ENCODE results near the gene HIRA. TPM values are rescaled to one million over a fixed set of nuclear protein-coding genes. Genes with fewer than 3 reads are reported as not detected.

The HIRA gene
- total and polyA plus RNA-seq, 9 of the 15 experiments (the other 6 are each of a cell fraction or from before 2014, with no cell fraction given): 0.96 to 132 (median 58.4) TPM

DNA sequence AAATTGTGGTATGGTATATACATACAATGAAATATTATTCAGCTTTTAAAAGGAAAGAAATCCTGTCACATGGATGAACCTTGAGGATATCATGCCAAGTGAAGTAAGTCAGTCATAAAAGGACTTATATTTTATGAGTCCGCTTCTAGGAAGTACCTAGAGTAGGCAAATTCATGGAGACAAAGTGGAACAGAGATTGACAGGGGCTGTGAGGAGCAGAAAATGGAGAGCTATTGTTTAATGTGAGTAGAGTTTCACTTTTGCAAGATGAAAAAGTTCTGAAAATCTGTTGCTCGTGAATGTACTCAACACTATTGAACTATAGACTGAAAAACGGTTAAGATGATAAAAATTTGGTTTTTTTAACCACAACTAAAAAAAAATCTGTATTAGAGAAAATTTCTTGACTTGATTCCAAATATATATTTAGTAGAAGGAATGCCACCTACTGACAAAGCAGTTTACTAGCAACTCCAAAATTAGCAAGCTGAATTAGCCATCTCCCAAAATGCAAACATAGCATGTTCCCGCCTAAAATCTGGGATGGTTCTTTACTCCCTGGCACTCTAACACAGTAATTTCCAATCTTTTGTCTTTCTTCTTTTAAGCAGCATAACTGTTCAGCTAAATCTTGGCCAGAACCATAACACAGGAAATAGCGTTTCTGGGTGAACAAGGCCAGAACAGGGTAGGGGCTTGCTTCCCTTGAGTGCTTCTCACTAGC, 46.0 kb upstream of the HIRA start (continued):
- TF ChIP-seq, protein P1, sequence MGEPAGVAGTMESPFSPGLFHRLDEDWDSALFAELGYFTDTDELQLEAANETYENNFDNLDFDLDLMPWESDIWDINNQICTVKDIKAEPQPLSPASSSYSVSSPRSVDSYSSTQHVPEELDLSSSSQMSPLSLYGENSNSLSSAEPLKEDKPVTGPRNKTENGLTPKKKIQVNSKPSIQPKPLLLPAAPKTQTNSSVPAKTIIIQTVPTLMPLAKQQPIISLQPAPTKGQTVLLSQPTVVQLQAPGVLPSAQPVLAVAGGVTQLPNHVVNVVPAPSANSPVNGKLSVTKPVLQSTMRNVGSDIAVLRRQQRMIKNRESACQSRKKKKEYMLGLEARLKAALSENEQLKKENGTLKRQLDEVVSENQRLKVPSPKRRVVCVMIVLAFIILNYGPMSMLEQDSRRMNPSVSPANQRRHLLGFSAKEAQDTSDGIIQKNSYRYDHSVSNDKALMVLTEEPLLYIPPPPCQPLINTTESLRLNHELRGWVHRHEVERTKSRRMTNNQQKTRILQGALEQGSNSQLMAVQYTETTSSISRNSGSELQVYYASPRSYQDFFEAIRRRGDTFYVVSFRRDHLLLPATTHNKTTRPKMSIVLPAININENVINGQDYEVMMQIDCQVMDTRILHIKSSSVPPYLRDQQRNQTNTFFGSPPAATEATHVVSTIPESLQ (CRISPR knock-in tag; IDR thresholded peaks at IDR 0.05): no peak
- TF ChIP-seq, protein P2, sequence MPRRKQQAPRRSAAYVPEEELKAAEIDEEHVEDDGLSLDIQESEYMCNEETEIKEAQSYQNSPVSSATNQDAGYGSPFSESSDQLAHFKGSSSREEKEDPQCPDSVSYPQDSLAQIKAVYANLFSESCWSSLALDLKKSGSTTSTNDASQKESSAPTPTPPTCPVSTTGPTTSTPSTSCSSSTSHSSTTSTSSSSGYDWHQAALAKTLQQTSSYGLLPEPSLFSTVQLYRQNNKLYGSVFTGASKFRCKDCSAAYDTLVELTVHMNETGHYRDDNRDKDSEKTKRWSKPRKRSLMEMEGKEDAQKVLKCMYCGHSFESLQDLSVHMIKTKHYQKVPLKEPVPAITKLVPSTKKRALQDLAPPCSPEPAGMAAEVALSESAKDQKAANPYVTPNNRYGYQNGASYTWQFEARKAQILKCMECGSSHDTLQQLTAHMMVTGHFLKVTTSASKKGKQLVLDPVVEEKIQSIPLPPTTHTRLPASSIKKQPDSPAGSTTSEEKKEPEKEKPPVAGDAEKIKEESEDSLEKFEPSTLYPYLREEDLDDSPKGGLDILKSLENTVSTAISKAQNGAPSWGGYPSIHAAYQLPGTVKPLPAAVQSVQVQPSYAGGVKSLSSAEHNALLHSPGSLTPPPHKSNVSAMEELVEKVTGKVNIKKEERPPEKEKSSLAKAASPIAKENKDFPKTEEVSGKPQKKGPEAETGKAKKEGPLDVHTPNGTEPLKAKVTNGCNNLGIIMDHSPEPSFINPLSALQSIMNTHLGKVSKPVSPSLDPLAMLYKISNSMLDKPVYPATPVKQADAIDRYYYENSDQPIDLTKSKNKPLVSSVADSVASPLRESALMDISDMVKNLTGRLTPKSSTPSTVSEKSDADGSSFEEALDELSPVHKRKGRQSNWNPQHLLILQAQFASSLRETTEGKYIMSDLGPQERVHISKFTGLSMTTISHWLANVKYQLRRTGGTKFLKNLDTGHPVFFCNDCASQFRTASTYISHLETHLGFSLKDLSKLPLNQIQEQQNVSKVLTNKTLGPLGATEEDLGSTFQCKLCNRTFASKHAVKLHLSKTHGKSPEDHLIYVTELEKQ (CRISPR knock-in tag; IDR thresholded peaks at IDR 0.05): no peak
- no peak for TF ChIP-seq XRCC4 (IDR thresholded peaks at IDR 0.05; ENCODE audit: extremely low read depth, insufficient read depth, insufficient read length)
- no peak for TF ChIP-seq HNRNPUL1 (IDR thresholded peaks at IDR 0.05; ENCODE audit: low read length)
- TF ChIP-seq, protein P3, sequence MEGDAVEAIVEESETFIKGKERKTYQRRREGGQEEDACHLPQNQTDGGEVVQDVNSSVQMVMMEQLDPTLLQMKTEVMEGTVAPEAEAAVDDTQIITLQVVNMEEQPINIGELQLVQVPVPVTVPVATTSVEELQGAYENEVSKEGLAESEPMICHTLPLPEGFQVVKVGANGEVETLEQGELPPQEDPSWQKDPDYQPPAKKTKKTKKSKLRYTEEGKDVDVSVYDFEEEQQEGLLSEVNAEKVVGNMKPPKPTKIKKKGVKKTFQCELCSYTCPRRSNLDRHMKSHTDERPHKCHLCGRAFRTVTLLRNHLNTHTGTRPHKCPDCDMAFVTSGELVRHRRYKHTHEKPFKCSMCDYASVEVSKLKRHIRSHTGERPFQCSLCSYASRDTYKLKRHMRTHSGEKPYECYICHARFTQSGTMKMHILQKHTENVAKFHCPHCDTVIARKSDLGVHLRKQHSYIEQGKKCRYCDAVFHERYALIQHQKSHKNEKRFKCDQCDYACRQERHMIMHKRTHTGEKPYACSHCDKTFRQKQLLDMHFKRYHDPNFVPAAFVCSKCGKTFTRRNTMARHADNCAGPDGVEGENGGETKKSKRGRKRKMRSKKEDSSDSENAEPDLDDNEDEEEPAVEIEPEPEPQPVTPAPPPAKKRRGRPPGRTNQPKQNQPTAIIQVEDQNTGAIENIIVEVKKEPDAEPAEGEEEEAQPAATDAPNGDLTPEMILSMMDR (IDR thresholded peaks at IDR 0.05 in 2 of 3, conservative IDR thresholded peaks at IDR 0.05 in 1 of 3; ENCODE audit: insufficient read depth in 2 of 3, low read depth in 1 of 3, low read length in 3 of 3): peak in 2 of 3 experiments; percentile 51 to 84; a peak in 3 of 6 replicates
- TF ChIP-seq TRIM28 (IDR thresholded peaks at IDR 0.05): no peak
- TF ChIP-seq, protein P4, sequence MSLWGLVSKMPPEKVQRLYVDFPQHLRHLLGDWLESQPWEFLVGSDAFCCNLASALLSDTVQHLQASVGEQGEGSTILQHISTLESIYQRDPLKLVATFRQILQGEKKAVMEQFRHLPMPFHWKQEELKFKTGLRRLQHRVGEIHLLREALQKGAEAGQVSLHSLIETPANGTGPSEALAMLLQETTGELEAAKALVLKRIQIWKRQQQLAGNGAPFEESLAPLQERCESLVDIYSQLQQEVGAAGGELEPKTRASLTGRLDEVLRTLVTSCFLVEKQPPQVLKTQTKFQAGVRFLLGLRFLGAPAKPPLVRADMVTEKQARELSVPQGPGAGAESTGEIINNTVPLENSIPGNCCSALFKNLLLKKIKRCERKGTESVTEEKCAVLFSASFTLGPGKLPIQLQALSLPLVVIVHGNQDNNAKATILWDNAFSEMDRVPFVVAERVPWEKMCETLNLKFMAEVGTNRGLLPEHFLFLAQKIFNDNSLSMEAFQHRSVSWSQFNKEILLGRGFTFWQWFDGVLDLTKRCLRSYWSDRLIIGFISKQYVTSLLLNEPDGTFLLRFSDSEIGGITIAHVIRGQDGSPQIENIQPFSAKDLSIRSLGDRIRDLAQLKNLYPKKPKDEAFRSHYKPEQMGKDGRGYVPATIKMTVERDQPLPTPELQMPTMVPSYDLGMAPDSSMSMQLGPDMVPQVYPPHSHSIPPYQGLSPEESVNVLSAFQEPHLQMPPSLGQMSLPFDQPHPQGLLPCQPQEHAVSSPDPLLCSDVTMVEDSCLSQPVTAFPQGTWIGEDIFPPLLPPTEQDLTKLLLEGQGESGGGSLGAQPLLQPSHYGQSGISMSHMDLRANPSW (CRISPR knock-in tag; IDR thresholded peaks at IDR 0.05): no peak
- TF ChIP-seq ZBTB8A (IDR thresholded peaks at IDR 0.05; ENCODE audit: partially characterized antibody): no peak
- TF ChIP-seq HCFC1 (IDR thresholded peaks at IDR 0.05; ENCODE audit: low read depth, low read length): 0 out of 2 replicates have a peak, but pooled peaks have one; percentile 11
- peak; percentile 49; the same call in 1 of the 2 replicates for TF ChIP-seq E2F3 (CRISPR knock-in tag; IDR thresholded peaks at IDR 0.05)
- no peak for TF ChIP-seq ZBED1 (IDR thresholded peaks at IDR 0.05)
- TF ChIP-seq, protein P5, sequence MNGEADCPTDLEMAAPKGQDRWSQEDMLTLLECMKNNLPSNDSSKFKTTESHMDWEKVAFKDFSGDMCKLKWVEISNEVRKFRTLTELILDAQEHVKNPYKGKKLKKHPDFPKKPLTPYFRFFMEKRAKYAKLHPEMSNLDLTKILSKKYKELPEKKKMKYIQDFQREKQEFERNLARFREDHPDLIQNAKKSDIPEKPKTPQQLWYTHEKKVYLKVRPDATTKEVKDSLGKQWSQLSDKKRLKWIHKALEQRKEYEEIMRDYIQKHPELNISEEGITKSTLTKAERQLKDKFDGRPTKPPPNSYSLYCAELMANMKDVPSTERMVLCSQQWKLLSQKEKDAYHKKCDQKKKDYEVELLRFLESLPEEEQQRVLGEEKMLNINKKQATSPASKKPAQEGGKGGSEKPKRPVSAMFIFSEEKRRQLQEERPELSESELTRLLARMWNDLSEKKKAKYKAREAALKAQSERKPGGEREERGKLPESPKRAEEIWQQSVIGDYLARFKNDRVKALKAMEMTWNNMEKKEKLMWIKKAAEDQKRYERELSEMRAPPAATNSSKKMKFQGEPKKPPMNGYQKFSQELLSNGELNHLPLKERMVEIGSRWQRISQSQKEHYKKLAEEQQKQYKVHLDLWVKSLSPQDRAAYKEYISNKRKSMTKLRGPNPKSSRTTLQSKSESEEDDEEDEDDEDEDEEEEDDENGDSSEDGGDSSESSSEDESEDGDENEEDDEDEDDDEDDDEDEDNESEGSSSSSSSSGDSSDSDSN (IDR thresholded peaks at IDR 0.05; ENCODE audit: borderline replicate concordance in 1 of 2, low read depth in 2 of 2, low read length in 2 of 2): no peak
